ENCODE measurements around the gene MT1B. TPM values are rescaled to one million over a fixed set of nuclear protein-coding genes. Genes with fewer than 3 reads are reported as not detected.

MT1B gene
- total RNA-seq: not detected
- polyA plus RNA-seq (2013, experiment 1 of 2): not detected
- polyA plus RNA-seq (2013, experiment 2 of 2): not detected
- long read RNA-seq, experiment 1: 0 reads
- long read RNA-seq, experiment 2: 0 reads
- long read RNA-seq, experiment 3: 0 reads
- long read RNA-seq, experiment 4: 0 reads

DNA sequence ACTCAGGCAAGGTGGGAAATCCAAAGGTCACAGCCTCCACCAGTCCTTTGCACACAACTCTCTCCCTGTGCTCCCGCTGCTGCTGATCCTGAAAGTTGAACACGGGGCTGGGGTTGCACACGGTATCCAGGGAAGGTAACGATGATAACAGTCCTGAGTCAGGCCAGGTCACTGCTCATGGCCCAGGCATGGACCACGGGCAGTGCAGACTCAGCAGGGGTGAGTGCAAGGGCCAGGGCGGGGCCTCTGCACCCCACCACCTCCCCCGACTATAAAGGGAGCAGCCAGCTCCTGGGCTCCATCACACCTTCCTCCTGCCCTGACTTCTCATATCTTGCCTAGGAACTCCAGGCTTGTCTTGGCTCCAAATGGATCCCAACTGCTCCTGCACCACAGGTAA, at the start of gene MT1B:
TSS of gene MT1B (plus strand) at position 301 of the 400 bp plus-strand sequence. CDS start at position 369, 68 bp downstream.
- Histone ChIP-seq H3K4me1 (ENCODE audit: control insufficient read depth, insufficient read depth, low read length) (no peaks in the 10 kb centered on the region), H3K27ac (ENCODE audit: low read depth, low read length) (no peak within 1 kb of the TSS), H3K9me3 (ENCODE audit: control insufficient read depth, low read length) (no peaks in the 10 kb centered on the region), H3K27me3 (ENCODE audit: control insufficient read depth, insufficient read depth, low read length, poor library complexity, severe bottlenecking) (peaks cover 89% of the 10 kb centered on the region), H3K4me3 (ENCODE audit: low read length) (no peak within 1 kb of the TSS), H3K9ac (ENCODE audit: extremely low read depth, low read length, poor library complexity, severe bottlenecking) (no peak within 1 kb of the TSS), H3K36me3 (ENCODE audit: control insufficient read depth, insufficient read depth, low read length) (no peaks in the 10 kb centered on the region)
- Mint-ChIP-seq H3K27ac (no peak within 1 kb of the TSS), H3K9me3 (no peaks in the 10 kb centered on the region), H3K4me3 (no peak within 1 kb of the TSS), H3K27me3 (ENCODE audit: insufficient read depth) (peaks cover 85% of the 10 kb centered on the region), H3K36me3 (ENCODE audit: low read depth) (no peaks in the 10 kb centered on the region), H3K4me1 (no peaks in the 10 kb centered on the region)
- TF ChIP-seq, protein P1, sequence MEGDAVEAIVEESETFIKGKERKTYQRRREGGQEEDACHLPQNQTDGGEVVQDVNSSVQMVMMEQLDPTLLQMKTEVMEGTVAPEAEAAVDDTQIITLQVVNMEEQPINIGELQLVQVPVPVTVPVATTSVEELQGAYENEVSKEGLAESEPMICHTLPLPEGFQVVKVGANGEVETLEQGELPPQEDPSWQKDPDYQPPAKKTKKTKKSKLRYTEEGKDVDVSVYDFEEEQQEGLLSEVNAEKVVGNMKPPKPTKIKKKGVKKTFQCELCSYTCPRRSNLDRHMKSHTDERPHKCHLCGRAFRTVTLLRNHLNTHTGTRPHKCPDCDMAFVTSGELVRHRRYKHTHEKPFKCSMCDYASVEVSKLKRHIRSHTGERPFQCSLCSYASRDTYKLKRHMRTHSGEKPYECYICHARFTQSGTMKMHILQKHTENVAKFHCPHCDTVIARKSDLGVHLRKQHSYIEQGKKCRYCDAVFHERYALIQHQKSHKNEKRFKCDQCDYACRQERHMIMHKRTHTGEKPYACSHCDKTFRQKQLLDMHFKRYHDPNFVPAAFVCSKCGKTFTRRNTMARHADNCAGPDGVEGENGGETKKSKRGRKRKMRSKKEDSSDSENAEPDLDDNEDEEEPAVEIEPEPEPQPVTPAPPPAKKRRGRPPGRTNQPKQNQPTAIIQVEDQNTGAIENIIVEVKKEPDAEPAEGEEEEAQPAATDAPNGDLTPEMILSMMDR (conservative IDR thresholded peaks at IDR 0.05): no peak
- DNase-seq: no peak
- 82 to 94% methylated on average over 3 to 7 of the region's 7 CpGs for WGBS, 2 experiments (ENCODE audit: insufficient coverage in 1 of 2, insufficient read length in 1 of 2)

- no peaks in the 10 kb centered on the region for H3K9me3 Mint-ChIP-seq
Observed at GRCh38 chr16:56603589-56603988, 48.1 kb upstream of the MT1B start.

DNA sequence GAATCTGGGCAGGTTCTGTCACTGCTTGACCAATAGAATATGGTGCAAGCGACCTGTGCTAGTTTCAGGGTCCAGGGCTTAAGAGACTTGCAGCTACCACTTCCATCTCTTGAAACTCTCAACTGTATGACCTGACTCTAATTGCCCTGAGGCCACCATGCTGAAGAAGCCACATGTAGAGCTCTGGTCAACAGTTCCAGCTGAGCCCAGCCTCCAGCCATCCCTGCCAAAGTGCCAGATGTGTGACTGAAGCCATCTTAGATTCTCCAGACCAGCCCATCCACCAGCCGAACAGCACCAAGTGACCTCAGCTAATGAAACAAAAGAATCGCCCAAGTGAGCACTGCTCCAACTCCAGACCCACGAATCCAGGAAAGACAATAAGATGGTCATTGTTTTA, 46.7 kb upstream of the MT1B start:
- Histone ChIP-seq H3K9ac (ENCODE audit: extremely low read depth, low read length, poor library complexity, severe bottlenecking) (no peak overlapping the region), H3K9me3 (ENCODE audit: control insufficient read depth, low read length) (no peaks in the 10 kb centered on the region), H3K27ac (ENCODE audit: low read depth, low read length) (no peak overlapping the region), H3K36me3 (ENCODE audit: control insufficient read depth, insufficient read depth, low read length) (no peaks in the 10 kb centered on the region), H3K4me3 (ENCODE audit: low read length) (no peak overlapping the region), H3K27me3 (ENCODE audit: control insufficient read depth, insufficient read depth, low read length, poor library complexity, severe bottlenecking) (peaks cover 34% of the 10 kb centered on the region), H3K4me1 (ENCODE audit: control insufficient read depth, insufficient read depth, low read length) (no peaks in the 10 kb centered on the region)
- Mint-ChIP-seq H3K4me3 (no peak overlapping the region), H3K4me1 (peaks cover 18% of the 10 kb centered on the region), H3K27ac (no peak overlapping the region), H3K9me3 (no peaks in the 10 kb centered on the region), H3K36me3 (ENCODE audit: low read depth) (no peaks in the 10 kb centered on the region), H3K27me3 (ENCODE audit: insufficient read depth) (peaks cover 57% of the 10 kb centered on the region)
- 91 to 93% methylated on average over 3 to 4 of the region's 4 CpGs for WGBS, 2 experiments (ENCODE audit: insufficient coverage in 1 of 2, insufficient read length in 1 of 2)
- no peak for DNase-seq
- TF ChIP-seq, protein P1 (conservative IDR thresholded peaks at IDR 0.05): no peak

More at GRCh38 chr16:56603589-56603988, 48.1 kb upstream of the MT1B start:
- WGBS, 2 experiments (ENCODE audit: insufficient coverage in 1 of 2, insufficient read length in 1 of 2): 34 to 64% methylated on average over 3 to 4 of the region's 4 CpGs
- TF ChIP-seq, protein P1 (conservative IDR thresholded peaks at IDR 0.05): peak; percentile 76
- no peak overlapping the region for H3K27ac Mint-ChIP-seq
- peaks cover 7% of the 10 kb centered on the region for H3K4me1 Mint-ChIP-seq
- no peak overlapping the region for H3K9ac ChIP-seq (ENCODE audit: extremely low read depth, low read length, poor library complexity, severe bottlenecking)
- H3K27me3 Mint-ChIP-seq (ENCODE audit: insufficient read depth): peaks cover 44% of the 10 kb centered on the region
- no peak overlapping the region for H3K27ac ChIP-seq (ENCODE audit: low read depth, low read length)
- no peaks in the 10 kb centered on the region for H3K36me3 Mint-ChIP-seq (ENCODE audit: low read depth)
- H3K36me3 ChIP-seq (ENCODE audit: control insufficient read depth, insufficient read depth, low read length): no peaks in the 10 kb centered on the region
- no peak overlapping the region for H3K4me3 Mint-ChIP-seq
- H3K27me3 ChIP-seq (ENCODE audit: control insufficient read depth, insufficient read depth, low read length, poor library complexity, severe bottlenecking): peaks cover 20% of the 10 kb centered on the region
- no peaks in the 10 kb centered on the region for H3K4me1 ChIP-seq (ENCODE audit: control insufficient read depth, insufficient read depth, low read length)
- DNase-seq: peak; percentile 87
- H3K4me3 ChIP-seq (ENCODE audit: low read length): no peak overlapping the region
- no peaks in the 10 kb centered on the region for H3K9me3 ChIP-seq (ENCODE audit: control insufficient read depth, low read length)

Data from endodermal cell (in vitro differentiated cells).